HG02588 (cell line): ENCODE results near the gene ABCA13.
"Not testable (repeated sequence)": the region's sequence is repeated elsewhere in the genome, so short reads cannot be mapped to it uniquely, and the experiment has no call there.

ENCODE experiments used
- ATAC-seq: cut with Tn5 transposase; IDR thresholded peaks from one replicate; pipeline ENCODE4 v1.9.1; 2021; ENCODE audit warnings: mild to moderate bottlenecking, moderate library complexity; ENCODE audit not compliant: unreplicated experiment

The ABCA13 gene

GRCh38 chr7:48171202-48171601 lies at the start of gene ABCA13:
ABCA13 (plus strand) TSS chr7:48171458; CDS start chr7:48171484, 26 bp downstream.
- no peak for ATAC-seq

GRCh38 chr7:48126037-48126436 lies 45.2 kb upstream of the ABCA13 start:
- ATAC-seq = no peak

GRCh38 chr7:48130658-48131108 lies 40.6 kb upstream of the ABCA13 start:
- peak; percentile 49 for ATAC-seq

GRCh38 chr7:48132792-48133191 lies 38.5 kb upstream of the ABCA13 start:
- ATAC-seq = no peak

GRCh38 chr7:48139459-48139858 lies 31.8 kb upstream of the ABCA13 start:
- ATAC-seq = no peak

- ATAC-seq = no peak
Observed at GRCh38 chr7:48140001-48140681, 31.1 kb upstream of the ABCA13 start.

- ATAC-seq = no peak
Observed at GRCh38 chr7:48141521-48141920, 29.7 kb upstream of the ABCA13 start.

GRCh38 chr7:48144291-48144768 lies 26.9 kb upstream of the ABCA13 start:
- ATAC-seq = no peak

- ATAC-seq = no peak
Observed at GRCh38 chr7:48147078-48147591, 24.1 kb upstream of the ABCA13 start.

GRCh38 chr7:48147690-48148089 lies 23.6 kb upstream of the ABCA13 start:
- not testable (repeated sequence) for ATAC-seq

- ATAC-seq = no peak
Observed at GRCh38 chr7:48148311-48148710, 22.9 kb upstream of the ABCA13 start.

- ATAC-seq = no peak
Observed at GRCh38 chr7:48149058-48149457, 22.2 kb upstream of the ABCA13 start.

- no peak for ATAC-seq
Observed at GRCh38 chr7:48150086-48150485, 21.2 kb upstream of the ABCA13 start.

- no peak for ATAC-seq
Observed at GRCh38 chr7:48154792-48155413, 16.4 kb upstream of the ABCA13 start.

- no peak for ATAC-seq
Observed at GRCh38 chr7:48158404-48158803, 12.9 kb upstream of the ABCA13 start.

- ATAC-seq = no peak
Observed at GRCh38 chr7:48161407-48162125, 9.7 kb upstream of the ABCA13 start.

GRCh38 chr7:48165157-48165556 lies 6.1 kb upstream of the ABCA13 start:
- no peak for ATAC-seq

GRCh38 chr7:48168159-48168558 lies 3.1 kb upstream of the ABCA13 start:
- no peak for ATAC-seq

GRCh38 chr7:48170506-48170905 lies 752 bp upstream of the ABCA13 start:
- ATAC-seq = no peak

- no peak for ATAC-seq
Observed at GRCh38 chr7:48173313-48173712, 2.1 kb downstream of the ABCA13 start.

- no peak for ATAC-seq
Observed at GRCh38 chr7:48173756-48174382, 2.6 kb downstream of the ABCA13 start.
